Prostate gland (tissue), 2 donors: Measurements from ENCODE around the gene MNAT1.

Source experiments
- POLR2A ChIP-seq: fragments of 450-650 bp; IDR thresholded peaks from one replicate; pipeline ENCODE4 v1.6.1; 2016; ENCODE audit warnings: antibody characterized with exemption, mild to moderate bottlenecking
- TF ChIP-seq, protein P1 (sequence below), 4 experiments: fragments of 200-600 bp in 2 of 4; fragments of 450-650 bp in 2 of 4; sonication (generic) in 2 of 4; IDR thresholded peaks; 1 replicate in 3 of 4; 2 replicates in 1 of 4; pipeline ENCODE4 v1.5.1; 2016 to 2019; ENCODE audit warnings: antibody characterized with exemption in 4 of 4, mild to moderate bottlenecking in 2 of 4, moderate library complexity in 2 of 4

DNA sequence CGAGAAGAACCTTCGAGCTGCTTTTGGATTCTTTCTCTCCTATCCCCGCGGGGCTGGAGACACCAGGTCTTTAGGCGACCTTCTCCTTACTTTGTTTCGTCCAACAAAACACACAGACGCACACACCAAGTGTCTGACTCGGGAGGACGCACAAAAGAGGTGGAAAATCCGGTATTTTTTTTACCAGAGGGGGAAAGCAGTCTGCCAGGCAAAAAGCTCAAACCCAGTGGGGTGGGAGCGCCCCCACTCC is 12.5 kb upstream of the MNAT1 start:
- TF ChIP-seq, protein P1, sequence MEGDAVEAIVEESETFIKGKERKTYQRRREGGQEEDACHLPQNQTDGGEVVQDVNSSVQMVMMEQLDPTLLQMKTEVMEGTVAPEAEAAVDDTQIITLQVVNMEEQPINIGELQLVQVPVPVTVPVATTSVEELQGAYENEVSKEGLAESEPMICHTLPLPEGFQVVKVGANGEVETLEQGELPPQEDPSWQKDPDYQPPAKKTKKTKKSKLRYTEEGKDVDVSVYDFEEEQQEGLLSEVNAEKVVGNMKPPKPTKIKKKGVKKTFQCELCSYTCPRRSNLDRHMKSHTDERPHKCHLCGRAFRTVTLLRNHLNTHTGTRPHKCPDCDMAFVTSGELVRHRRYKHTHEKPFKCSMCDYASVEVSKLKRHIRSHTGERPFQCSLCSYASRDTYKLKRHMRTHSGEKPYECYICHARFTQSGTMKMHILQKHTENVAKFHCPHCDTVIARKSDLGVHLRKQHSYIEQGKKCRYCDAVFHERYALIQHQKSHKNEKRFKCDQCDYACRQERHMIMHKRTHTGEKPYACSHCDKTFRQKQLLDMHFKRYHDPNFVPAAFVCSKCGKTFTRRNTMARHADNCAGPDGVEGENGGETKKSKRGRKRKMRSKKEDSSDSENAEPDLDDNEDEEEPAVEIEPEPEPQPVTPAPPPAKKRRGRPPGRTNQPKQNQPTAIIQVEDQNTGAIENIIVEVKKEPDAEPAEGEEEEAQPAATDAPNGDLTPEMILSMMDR (IDR thresholded peaks at IDR 0.05), result no peak
- no peak for TF ChIP-seq POLR2A
